ENCODE data around the gene C1QTNF9B.
A peak's percentile ranks its signal among the peaks of the same experiment; 100 is the strongest.
"Not testable (repeated sequence)": the region's sequence is repeated elsewhere in the genome, so short reads cannot be mapped to it uniquely, and the experiment has no call there.

C1QTNF9B gene

DNA sequence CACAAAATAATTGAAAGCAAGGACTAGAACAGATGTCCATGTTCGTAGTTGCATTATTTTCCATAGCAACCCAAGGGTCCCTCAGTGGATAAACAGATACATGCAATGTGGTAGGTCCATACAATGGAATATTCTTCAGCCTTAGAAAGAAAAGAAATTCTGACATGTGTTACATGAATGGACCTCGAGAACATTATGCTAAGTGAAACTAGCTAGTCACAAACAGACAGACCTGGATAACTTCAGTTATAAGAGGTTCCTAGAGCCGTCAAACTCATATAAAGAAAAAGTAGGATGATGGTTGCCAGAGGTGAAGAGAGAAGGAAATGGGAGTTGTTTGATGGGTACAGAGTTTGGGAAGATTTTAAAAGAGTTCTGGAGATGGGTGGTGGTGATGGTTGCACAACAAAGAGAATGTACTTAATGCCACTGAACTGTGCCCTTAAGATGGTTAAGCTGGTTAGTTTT, at the start of gene C1QTNF9B:
Gene C1QTNF9B, minus strand, starts transcription at position 51 of the 468 bp plus-strand sequence.
- DNase-seq = not testable (repeated sequence)

DNA sequence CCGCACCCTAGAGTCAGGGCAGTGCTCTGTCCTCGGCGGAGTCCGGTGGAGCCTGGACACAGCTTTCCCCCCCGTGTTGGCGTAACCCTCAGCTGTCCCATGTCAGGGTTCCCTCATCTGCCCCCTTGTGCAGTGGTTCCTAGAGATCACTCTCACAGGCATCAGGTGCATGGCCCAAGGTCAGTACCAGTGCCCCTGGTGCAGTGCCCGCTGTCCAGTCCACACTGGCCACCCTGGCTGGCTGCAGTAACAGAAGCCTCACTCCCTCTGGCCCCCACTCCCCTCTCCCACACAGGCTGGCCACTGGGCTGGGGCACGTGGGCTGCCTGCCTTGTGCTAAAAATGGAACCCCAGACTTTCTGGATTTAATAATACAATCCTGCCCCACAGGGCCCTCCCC, 49.6 kb upstream of the C1QTNF9B start:
- DNase-seq = no peak

DNA sequence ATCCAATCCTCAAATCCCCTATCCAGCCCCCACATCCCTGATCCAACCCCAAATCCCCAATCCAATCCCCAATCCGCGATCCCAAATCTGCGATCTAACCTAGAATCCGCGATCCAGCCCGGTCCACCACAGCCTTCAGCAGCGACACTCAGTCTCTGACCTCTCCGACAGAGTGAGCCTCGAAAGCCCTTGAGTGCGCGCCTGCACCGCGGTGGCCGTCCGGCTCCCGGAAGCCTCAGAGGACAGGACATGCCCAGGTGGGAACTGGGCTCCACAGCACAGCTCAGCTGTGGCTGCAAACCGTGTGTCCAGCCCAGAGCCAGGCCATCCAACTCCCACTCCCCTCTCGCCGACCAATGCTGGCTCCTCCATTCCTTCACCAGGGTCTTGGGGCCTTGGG, 48.8 kb upstream of the C1QTNF9B start:
- DNase-seq = no peak

DNA sequence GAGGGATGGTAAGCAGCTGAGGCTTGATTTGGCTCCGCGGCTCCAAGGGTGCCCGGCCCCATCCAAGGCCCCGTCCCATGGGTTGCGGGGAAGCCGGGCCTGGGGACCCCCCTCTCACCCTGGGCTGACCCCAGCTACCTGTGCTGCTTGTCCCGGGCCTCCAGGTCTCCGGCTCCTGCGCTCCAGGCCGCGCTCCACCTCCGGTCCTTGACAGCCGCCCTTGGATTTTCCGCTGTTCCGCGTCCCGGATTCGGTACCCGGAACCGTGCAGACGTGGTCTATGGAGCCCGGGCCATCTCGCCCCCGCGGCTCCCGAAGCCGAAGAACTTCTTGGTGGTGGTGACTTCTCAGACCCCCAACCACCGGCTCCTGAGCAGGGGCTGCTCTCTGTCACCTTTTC, 48.3 kb upstream of the C1QTNF9B start:
- DNase-seq = no peak

DNA sequence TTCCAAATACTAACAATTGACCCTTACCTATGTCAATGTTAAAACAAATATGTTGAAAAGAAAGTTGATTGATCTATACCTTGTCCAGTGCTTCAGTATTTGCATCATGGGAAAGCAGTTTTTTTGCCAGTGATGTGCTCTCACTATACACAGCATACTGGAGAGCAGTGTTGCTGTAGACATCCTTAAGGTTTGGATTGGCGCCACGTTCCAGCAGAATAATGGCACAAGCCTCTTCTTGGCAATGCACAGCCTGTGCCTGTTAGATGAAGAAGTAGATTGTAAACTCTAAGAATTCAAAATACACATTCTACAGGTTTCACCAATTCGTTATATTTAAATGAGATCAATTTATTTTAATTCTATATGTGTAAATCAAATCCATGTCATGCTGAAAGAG, 43.9 kb upstream of the C1QTNF9B start:
- no peak for DNase-seq

DNA sequence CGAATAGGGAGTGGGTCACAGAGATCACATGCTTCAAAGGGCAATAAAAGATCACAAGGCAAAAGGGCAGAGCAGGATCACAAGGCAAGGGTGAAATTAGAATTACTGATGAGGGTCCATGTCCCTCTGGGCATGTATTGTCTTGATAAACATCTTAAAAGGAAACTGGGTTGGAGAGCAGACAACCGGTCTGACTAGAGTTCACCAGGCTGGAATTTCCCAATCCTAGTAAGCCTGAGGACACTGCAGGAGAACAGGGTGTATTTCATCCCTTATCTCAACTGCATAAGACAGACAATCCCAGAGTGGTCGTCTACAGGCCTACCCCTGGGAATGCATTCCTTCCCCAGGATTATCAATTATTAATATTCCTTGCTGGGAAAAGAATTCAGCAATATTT, 42.4 kb upstream of the C1QTNF9B start:
- not testable (repeated sequence) for DNase-seq

DNA sequence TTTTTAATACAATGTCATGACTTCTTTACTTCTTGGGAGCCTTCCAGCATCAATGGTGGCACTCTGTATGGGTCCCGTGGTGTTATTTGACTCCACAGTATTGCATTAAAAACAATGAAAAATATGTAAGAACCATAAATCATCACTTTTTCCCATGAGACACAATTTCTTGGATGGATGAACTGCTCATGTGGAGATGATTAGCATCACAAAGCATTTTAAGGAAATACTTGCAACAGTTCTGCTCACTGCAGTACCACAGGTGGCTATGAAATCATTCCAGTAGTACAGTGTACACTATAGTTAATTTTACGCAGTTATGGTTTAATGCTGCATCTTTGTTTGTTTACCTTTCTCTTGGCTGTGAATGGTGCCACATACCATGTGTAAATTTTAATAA, 37.2 kb upstream of the C1QTNF9B start:
- DNase-seq = no peak

DNA sequence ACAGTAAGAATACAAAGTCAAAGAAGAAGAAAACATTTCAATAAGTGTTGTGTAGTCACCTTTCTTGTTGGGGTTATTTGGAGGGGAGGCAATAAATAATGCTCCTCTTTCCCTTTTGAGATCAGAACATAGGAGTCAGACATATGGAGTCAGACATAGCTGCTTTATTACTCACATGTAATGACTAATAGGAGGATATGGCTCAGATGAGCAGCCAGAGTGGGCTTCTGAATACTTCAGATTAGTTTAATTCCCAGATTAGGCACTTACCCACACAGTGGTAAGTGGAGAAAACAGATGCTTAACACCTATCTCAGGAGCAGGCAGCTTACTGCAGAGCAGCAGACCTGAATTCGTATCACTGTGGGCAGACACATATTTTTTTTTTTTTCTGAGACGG, 31.7 kb upstream of the C1QTNF9B start:
- DNase-seq = no peak

DNA sequence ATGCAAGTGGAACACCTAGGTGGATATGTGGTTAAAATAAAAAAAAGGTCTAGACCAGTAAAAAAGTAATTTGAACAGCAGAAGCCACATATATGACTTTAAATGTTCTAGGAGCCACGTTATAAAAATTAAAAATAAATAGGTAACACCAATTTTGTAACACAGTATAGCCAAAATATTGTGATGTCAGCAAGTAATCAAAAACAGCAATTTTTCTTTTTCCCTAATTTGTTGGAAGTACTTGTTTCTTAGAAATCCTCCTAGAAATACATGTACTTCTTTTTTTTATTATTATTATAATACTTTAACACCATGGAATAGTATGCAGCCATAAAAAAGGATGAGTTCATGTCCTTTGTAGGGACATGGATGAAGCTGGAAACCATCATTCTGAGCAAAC, 25.7 kb upstream of the C1QTNF9B start:
- no peak for DNase-seq

DNA sequence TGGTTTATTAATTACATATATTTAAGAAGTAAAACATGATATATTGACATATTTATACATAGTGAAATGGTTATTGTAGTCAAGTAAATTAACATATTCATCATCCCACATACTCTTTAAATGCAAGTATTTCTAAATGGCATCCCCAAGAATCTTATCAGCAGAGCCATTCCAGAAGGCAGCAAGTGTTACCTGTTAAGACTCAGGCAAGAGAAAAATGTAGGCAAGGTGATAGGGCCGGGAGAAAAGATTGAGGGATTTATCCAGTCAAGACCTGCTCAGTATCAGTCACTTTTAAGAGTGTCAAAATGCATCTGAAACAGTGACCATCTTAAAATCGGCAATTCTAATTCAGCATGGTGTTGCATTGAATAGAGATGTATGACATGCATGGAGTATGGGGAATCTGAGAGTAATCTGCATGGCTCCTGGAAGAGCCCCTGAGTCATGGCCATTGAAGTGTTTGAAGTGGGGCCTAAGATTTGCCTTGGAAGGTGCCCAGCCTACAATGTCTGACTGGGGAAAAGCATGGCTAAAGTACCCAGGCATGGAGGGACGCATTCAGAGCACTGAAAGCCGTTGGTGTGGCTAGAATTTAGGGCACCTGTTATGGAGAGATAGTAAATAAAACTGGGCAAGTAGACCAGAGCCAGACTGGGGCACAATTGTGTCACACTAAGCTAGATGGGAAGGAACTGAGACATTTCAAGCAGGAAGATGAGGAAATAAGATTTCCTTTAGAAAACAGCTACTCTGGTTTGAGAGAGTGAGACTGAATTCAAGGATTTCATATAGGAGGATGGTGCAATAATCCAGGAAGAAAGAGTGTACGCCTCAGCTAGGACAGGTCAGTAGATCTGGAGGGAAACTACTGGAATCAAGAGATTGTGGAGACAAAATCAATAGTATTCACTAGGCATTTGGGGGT, 25.0 kb upstream of the C1QTNF9B start:
- DNase-seq = no peak

DNA sequence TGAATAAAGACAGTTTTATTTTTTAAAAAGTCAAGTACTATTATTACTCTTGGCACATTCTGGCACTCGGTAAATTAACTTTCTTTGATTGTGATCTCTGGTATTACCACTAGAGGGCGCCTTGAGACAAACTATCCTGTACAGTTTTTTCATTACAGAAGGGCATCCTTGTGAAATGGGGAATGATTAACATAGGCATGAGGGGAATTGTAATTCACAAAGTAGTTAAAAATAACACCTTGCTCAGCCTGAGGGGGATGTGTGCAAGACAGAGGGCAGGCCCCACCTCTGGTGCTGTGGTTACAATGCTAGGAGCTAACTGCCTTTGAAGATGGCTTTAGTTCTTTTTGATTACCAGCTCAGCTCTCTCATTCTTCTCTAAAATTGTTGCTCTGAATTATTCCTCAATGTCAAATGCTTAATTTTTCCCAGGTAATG, 24.2 kb upstream of the C1QTNF9B start:
- no peak for DNase-seq

DNA sequence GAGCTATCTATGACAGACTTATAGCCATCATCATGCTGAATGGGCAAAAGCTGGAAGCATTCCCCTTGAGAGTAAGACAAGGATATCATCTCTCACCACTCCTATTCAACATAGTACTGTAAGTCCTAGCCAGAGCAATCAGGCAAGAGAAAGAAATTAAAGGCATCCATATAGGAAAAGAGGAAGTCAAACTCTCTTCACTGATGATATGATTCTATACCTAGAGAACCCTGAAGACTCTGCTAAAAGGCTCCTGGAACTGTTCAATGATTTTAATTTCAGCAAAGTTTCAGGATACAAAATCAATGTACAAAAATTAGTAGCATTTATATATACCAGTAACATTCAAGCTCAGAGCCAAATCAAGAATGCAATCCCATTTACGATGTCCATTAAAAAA, 21.7 kb upstream of the C1QTNF9B start:
- no peak for DNase-seq

DNA sequence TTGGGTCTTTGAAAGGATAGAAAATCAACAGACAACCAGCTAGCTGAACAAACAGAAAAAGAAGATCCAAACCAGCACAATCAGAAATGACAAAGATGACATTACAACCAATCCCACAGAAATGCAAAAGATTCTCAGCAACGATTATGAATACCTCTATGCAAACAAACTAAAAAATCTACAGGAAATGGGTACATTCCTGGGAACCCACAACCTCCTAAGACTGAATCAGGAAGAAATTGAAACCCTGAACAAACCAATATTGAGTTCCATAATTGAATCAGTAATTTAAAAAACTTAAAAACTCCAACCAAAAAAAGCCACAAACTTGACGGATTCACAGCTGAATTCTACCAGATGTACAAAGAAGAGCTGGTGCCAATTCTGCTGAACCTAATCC, 20.9 kb upstream of the C1QTNF9B start:
- DNase-seq = no peak

DNA sequence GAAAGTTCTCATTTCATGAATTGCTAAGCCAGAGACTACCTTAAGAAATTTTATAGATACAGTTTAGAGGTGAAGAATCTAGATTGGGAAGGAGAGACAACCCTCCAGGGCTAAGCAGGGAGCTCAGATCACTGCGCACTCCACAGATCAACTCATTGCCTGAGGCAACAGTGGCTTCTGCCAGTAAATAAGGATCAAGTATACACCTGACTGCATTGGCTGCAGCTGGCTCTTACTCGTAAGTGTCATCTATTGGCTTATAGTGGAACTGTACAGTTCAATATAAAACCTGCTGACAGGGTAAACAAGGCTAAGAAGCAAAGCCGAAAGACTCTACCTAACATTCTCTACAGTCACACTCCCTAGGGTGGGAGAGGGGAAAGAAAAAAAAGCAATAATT, 18.0 kb upstream of the C1QTNF9B start:
- no peak for DNase-seq

DNA sequence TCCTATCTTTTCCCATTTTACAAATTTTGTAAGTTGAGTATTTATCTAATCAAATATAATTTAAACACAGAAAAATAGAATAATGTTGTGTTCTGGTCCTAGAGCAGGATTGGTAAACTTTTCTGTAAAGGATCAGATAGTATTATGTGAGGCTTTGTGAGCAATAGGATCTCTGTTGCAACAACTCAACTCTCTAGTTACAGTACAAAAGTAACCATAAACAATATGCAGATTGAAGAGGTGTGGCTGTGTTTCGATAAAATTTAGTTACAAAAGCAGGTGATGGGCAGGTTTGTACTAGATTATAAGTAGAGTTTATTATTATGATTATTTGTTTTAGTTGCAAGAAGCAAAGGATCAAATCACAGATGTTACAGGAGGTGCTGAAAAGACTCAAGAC, 15.2 kb upstream of the C1QTNF9B start:
- DNase-seq = no peak

DNA sequence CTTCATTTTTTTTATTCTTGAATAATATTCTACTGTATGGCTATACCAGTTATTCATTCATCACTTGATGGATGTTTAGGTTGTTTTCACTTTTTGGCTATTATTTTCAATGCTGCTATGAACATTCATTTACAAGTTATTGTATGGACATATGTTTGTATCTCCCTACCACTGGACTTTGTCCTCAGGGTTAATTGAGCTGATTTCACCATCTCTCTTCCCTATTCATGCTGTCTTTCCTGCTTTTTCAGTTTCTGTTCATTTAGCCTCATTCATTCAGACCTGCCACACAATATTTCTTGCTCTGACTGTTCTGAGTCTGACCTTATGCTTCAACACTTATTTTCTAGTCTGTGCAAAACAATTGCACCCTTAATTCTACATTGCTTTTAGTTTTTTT, 12.3 kb upstream of the C1QTNF9B start:
- DNase-seq = no peak

DNA sequence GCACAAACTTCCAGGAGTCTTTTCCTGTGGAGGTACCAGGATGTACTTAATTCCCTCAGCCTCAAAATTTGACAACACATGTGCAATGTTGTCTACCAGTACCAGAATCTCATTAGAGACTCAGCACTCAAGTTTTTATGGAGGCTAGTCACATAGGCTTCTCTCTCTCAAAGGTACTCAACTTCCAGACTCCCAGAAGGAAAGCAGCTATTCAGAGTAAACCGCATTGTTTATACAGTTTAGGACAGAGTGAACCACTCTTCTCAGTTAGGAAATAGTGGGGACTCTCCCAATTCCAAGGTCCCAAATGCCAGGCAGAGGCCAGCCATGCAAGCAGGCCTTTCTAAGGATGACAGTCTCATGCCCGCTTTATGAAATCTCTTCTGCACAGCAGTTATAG, 8.5 kb upstream of the C1QTNF9B start:
- no peak for DNase-seq

DNA sequence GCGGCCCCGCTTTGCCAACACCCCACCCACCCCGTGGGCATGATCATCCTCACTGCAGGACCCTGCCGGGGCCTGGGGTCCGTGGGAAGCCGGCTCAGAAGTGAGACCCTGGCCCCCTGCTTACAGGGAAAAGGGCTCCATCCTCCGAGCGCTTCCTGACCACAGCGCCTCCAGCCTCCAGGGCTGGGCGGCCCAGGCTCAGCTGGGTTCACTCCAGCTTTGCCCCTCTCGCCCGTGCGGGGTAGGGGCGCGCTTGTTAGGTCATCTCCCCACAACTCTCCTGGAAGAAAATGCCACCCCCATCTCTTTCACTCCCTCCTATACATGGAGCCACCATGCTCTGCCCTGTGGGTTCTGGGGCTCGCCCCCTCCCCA, 6.6 kb upstream of the C1QTNF9B start:
- DNase-seq = no peak

DNA sequence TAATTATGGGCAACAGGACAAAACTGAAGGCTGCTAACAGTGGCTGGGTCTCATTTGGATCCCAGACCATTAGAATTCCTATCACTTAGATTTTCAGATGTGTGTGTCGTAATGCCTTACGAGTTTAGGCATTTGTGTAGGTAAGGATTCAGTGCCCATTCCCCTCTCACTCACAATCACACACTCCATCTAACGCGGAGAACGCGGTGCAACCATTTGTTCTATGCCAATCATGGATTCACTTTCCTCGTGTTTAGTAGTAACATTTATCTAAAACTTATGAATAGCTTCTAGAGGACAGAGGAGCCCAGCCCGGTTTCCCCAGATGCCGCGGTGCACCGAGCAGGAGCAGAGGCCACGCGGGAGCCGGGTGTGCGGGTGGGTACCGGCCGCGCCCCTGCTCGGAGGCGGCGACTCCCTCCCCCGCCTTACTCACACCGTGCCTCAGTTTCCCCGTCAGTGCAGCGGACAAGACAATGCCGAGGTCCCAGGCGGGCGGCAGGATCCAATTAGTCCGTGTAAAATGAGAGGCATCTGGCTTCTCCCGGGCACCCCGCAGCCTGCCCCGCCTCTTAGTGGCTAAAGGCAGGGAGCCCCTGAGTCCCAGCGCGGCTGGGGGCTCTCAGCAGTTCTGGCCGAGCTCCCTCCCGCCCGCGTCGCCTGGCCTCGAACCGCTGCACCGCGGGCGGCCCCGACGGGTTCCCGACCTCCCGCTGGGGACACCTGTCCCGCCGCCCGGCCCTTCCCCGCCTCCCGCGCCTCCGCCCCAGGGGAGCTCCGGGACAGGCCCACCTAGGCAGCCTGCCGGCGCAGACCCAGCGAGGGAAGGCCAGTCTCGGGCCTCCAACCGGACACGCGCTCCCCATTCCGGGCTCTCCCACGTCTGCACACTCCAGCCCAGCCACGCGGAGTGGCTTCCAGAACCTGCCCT, 5.9 kb upstream of the C1QTNF9B start:
- DNase-seq = no peak

DNA sequence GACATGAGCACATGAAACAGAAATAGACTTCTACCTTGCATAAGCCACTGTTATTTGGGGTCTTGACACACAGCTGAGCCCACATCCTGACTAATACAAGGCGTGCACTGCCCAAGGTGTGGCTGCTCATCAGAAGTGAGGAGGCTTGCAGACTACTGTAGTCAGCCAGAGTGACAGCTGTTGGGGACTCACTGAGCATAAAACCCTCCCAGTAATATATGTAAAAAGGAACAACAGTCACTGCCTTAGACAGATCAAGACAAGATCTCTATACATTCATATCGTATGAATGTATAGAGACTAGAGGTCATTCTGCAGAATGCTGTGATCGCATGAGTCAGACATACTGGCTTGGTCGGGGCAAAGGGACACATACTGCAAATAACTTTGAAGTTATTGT, 4.1 kb upstream of the C1QTNF9B start:
- no peak for DNase-seq

DNA sequence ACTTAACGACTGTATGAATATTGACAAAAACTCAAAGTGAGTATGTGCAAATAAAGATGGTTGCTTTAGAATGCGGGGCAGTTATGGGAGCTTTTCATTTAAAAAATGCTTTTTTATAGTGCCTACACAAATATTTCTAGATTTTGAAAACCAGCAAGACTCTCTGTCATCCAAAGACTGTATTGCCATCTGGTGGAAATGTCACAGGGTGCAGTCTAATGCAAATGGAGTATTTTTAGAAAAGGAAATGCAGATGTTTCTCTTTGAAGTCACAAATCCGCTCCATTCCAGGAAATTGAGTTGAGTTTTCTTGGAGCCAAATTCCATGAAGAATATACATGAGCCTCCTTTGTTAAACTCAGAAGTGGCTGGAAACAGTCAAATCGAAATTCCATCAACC, 2.3 kb upstream of the C1QTNF9B start:
- peak; percentile 7 for DNase-seq

DNA sequence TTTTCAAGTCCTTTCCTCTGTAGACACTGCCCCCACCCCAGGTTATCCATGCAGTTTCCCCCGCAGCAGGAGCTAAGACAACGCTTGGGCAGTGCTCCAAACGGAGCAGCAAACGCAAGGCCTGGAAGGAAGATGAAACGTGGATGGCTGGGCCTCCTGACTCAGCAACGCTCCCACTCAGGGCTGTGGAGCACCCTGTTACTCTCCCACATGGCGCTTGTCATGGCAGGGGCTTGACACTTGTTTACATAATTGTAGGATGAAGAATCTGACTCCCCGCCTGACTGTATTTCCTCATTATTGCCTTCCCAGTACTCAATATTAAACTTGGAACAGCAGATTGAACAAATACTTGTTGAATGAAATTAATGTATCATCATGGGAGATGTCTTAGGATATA, 799 bp upstream of the C1QTNF9B start:
- DNase-seq = no peak

DNA sequence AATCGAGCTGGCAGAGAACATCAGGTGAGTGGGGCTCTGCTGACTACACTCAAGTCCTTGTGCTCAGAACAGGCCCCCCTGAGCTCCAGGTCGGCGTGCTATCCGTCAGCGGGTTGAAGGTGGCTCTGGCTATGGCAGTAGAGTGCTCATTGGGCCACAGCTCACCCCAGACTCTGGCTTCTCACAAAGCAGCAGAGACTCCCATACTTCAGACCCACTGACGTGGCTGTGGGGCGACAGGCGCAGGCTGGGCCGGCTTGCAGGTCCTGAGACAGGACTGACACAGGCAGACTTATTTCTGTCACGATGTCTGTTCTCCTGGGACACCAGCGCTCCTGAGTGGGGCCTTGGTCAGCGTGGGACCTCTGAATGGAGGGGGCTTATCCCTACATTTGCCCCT, 2.6 kb downstream of the C1QTNF9B start:
- DNase-seq = not testable (repeated sequence)

DNA sequence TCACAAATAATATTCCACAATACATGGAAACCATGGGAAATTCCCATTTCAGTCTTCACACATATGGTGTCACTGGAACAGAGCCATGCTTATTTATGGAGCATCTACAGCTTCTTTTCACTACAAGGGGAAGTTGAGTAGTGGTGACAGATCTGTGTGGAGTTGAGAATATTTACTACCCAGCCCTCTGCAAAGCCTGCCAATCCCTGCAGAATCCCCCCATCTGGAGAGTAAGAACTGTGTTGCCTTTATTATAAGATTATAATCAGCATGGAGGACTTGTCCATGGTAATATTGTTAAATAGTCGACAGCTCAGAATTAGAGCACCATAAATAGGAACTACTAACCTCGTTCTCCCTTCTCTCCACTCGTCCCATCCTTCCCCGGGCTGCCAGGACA, 3.5 kb downstream of the C1QTNF9B start:
- not testable (repeated sequence) for DNase-seq

Data from stimulated activated naive CD4-positive, alpha-beta T cell treated with Interleukin-2 at 50 U/mL for 16 hours (primary cell).